WTC11 (cell line): Measurements from ENCODE around the gene DCAF16. TPM values are rescaled to one million over a fixed set of nuclear protein-coding genes. Genes with fewer than 3 reads are reported as not detected.
A peak's percentile ranks its signal among the peaks of the same experiment; 100 is the strongest.

Experiments
- ATAC-seq: fragments of 200-7000 bp; cut with Tn5 transposase; 2 replicates; pipeline ENCODE4 v1.10.0; 2021; ENCODE audit warnings: mild to moderate bottlenecking, moderate library complexity
- CTCF ChIA-PET: fragments of 300-600 bp; sonication (Branson Sonifier 250); formaldehyde crosslinking; loops from one replicate; lab custom pipeline; 2021; ENCODE audit warnings: antibody characterized with exemption; lab: Charles Lee
- POLR2A ChIA-PET: fragments of 350-600 bp; sonication (Branson Sonifier 250); formaldehyde crosslinking; loops from one replicate; lab custom pipeline; 2021; ENCODE audit warnings: antibody characterized with exemption; lab: Charles Lee
- DNase-seq: peaks from one replicate; pipeline ENCODE4 v3.0.0; 2021; ENCODE audit warnings: low spot score
- H3K27ac Mint-ChIP-seq: 2 replicates; pipeline ENCODE4 v1.8.0; 2021; ENCODE audit warnings: mixed read lengths
- H3K27me3 Mint-ChIP-seq: 2 replicates; pipeline ENCODE4 v1.8.0; 2021; ENCODE audit warnings: low read depth, mild to moderate bottlenecking, moderate library complexity, mixed read lengths
- H3K36me3 Mint-ChIP-seq: 2 replicates; pipeline ENCODE4 v1.8.0; 2021; ENCODE audit warnings: mixed read lengths
- H3K4me1 Mint-ChIP-seq: 2 replicates; pipeline ENCODE4 v1.8.0; 2022; ENCODE audit warnings: mixed read lengths
- H3K4me3 Mint-ChIP-seq: 2 replicates; pipeline ENCODE4 v1.8.0; 2021; ENCODE audit warnings: mild to moderate bottlenecking, moderate library complexity, mixed read lengths
- H3K9me3 Mint-ChIP-seq: 2 replicates; pipeline ENCODE4 v1.8.0; 2021; ENCODE audit warnings: mixed read lengths
- ATF6 ChIP-seq: sonication (generic); formaldehyde crosslinking; IDR thresholded peaks from 2 replicates; pipeline ENCODE4 v1.8.1; 2023; ENCODE audit warnings: mild to moderate bottlenecking, missing genetic modification reagents
- CREM ChIP-seq: sonication (generic); formaldehyde crosslinking; IDR thresholded peaks from 2 replicates; pipeline ENCODE4 v1.8.1; 2022; ENCODE audit warnings: mild to moderate bottlenecking, missing genetic modification reagents, moderate library complexity
- CTCF ChIP-seq: fragments of 200-600 bp; IDR thresholded peaks from 2 replicates; pipeline ENCODE4 v1.8.0; 2022; ENCODE audit warnings: antibody characterized with exemption
- E2F4 ChIP-seq: sonication (generic); formaldehyde crosslinking; IDR thresholded peaks from 2 replicates; pipeline ENCODE4 v1.8.1; 2022; ENCODE audit warnings: low read depth, mild to moderate bottlenecking, moderate library complexity, missing genetic modification reagents, borderline replicate concordance
- FOXK1 ChIP-seq: sonication (generic); formaldehyde crosslinking; IDR thresholded peaks from 2 replicates; pipeline ENCODE4 v1.8.0; 2022; ENCODE audit warnings: mild to moderate bottlenecking, moderate library complexity, missing genetic modification reagents
- GRHL2 ChIP-seq: fragments of 250-450 bp; sonication (Bioruptor Pico); IDR thresholded peaks from 2 replicates; pipeline ENCODE4 v1.8.0; 2022; ENCODE audit warnings: mild to moderate bottlenecking, moderate library complexity; ENCODE audit not compliant: insufficient replicate concordance, severe bottlenecking
- HMGXB4 ChIP-seq: sonication (generic); formaldehyde crosslinking; IDR thresholded peaks from 2 replicates; pipeline ENCODE4 v1.8.1; 2023; ENCODE audit warnings: mild to moderate bottlenecking, moderate library complexity, missing genetic modification reagents
- JUN ChIP-seq: sonication (generic); formaldehyde crosslinking; IDR thresholded peaks from 2 replicates; pipeline ENCODE4 v1.8.0; 2023; ENCODE audit warnings: mild to moderate bottlenecking, missing genetic modification reagents
- NFATC4 ChIP-seq: fragments of 250-450 bp; sonication (Bioruptor Pico); IDR thresholded peaks from 2 replicates; pipeline ENCODE4 v1.9.0; 2021; ENCODE audit warnings: mild to moderate bottlenecking
- NR2C2 ChIP-seq: sonication (generic); formaldehyde crosslinking; IDR thresholded peaks from 2 replicates; pipeline ENCODE4 v1.8.0; 2022; ENCODE audit warnings: mild to moderate bottlenecking, missing genetic modification reagents
- RELA ChIP-seq: sonication (generic); formaldehyde crosslinking; IDR thresholded peaks from 2 replicates; pipeline ENCODE4 v1.8.1; 2022; ENCODE audit warnings: missing genetic modification reagents, mild to moderate bottlenecking, borderline replicate concordance
- ZBTB21 ChIP-seq: sonication (generic); formaldehyde crosslinking; IDR thresholded peaks from 2 replicates; pipeline ENCODE4 v1.8.1; 2023; ENCODE audit warnings: mild to moderate bottlenecking, missing genetic modification reagents, borderline replicate concordance
- ZBTB43 ChIP-seq: sonication (generic); formaldehyde crosslinking; IDR thresholded peaks from 2 replicates; pipeline ENCODE4 v1.8.1; 2023; ENCODE audit warnings: mild to moderate bottlenecking, missing genetic modification reagents
- ZNF219 ChIP-seq: sonication (generic); formaldehyde crosslinking; IDR thresholded peaks from 2 replicates; pipeline ENCODE4 v1.8.0; 2023; ENCODE audit warnings: missing genetic modification reagents, mild to moderate bottlenecking, borderline replicate concordance
- ZNF281 ChIP-seq: sonication (generic); formaldehyde crosslinking; IDR thresholded peaks from 2 replicates; pipeline ENCODE4 v1.8.0; 2023; ENCODE audit warnings: mild to moderate bottlenecking, missing genetic modification reagents
- ZNF671 ChIP-seq: fragments of 250-450 bp; sonication (Bioruptor Pico); IDR thresholded peaks from 2 replicates; pipeline ENCODE4 v1.8.0; 2021; ENCODE audit warnings: mild to moderate bottlenecking
- ZSCAN18 ChIP-seq: fragments of 250-450 bp; sonication (Bioruptor Pico); IDR thresholded peaks from 2 replicates; pipeline ENCODE4 v2.1.2; 2022; ENCODE audit warnings: mild to moderate bottlenecking, moderate library complexity
- total RNA-seq: library from RNA; stranded (reverse); gene quantifications from 3 replicates; pipeline ENCODE4 v1.2.3, GENCODE V29; 2021

DCAF16 gene
- total RNA-seq, 1 experiment from 2014 or later: 53.6 TPM

GRCh38 chr4:17780501-17781299, 29.9 kb downstream of the DCAF16 start:
- H3K27me3 Mint-ChIP-seq: peaks cover 61% of the 10 kb centered on the region
- CTCF ChIA-PET: interaction anchor here (1.7 kb wide), 1 partner anchor 36 kb away, joined by 5 read pairs; no protein-coding TSS in a partner anchor
- TF ChIP-seq ATF6 (CRISPR knock-in tag): no peak
- no peak for TF ChIP-seq CREM
- TF ChIP-seq ZSCAN18: no peak
- TF ChIP-seq FOXK1 (CRISPR knock-in tag): no peak
- no peak for TF ChIP-seq ZNF219 (CRISPR knock-in tag)
- no peak for TF ChIP-seq CTCF
- TF ChIP-seq ZNF671: no peak
- peaks cover 14% of the 10 kb centered on the region; the same call in 1 of the 2 replicates for H3K4me1 Mint-ChIP-seq
- H3K36me3 Mint-ChIP-seq: no peaks in the 10 kb centered on the region
- no peak overlapping the region for H3K27ac Mint-ChIP-seq
- ATAC-seq: peak; percentile 14
- no peaks in the 10 kb centered on the region for H3K9me3 Mint-ChIP-seq
- POLR2A ChIA-PET: no interaction called here
- DNase-seq: no peak
- peak overlapping the region; percentile 76 for H3K4me3 Mint-ChIP-seq

- ATAC-seq (no peak), DNase-seq (no peak)
- H3K4me3 Mint-ChIP-seq: no peak overlapping the region
- peaks cover 14% of the 10 kb centered on the region; the same call in 1 of the 2 replicates for H3K4me1 Mint-ChIP-seq
- ChIA-PET CTCF (no interaction called here), POLR2A (no interaction called here)
- H3K27me3 Mint-ChIP-seq: peaks cover 56% of the 10 kb centered on the region
- H3K27ac Mint-ChIP-seq: no peak overlapping the region
- no peaks in the 10 kb centered on the region for H3K36me3 Mint-ChIP-seq
- no peaks in the 10 kb centered on the region for H3K9me3 Mint-ChIP-seq
- TF ChIP-seq CTCF: no peak
- no peak for TF ChIP-seq GRHL2
- no peak for TF ChIP-seq E2F4 (CRISPR knock-in tag)
- TF ChIP-seq NFATC4: no peak
- no peak for TF ChIP-seq ZBTB21 (CRISPR knock-in tag)
- TF ChIP-seq ZBTB43 (CRISPR knock-in tag): no peak
- no peak for TF ChIP-seq NR2C2
- no peak for TF ChIP-seq ZNF281
- TF ChIP-seq RELA (CRISPR knock-in tag): no peak
- TF ChIP-seq HMGXB4 (CRISPR knock-in tag): no peak
- no peak for TF ChIP-seq JUN
Observed at GRCh38 chr4:17778431-17778830, 32.1 kb downstream of the DCAF16 start.
